Measurements from ENCODE around the gene WASHC2C.
"Not testable (repeated sequence)": the region's sequence is repeated elsewhere in the genome, so short reads cannot be mapped to it uniquely, and the experiment has no call there.

WASHC2C gene

GRCh38 chr10:45763037-45763436 is 36.0 kb downstream of the WASHC2C start:
- DNase-seq: not testable (repeated sequence)

- DNase-seq: not testable (repeated sequence)
Observed at GRCh38 chr10:45768334-45768733, 41.3 kb downstream of the WASHC2C start.

GRCh38 chr10:45771757-45772461 is 44.8 kb downstream of the WASHC2C start:
- not testable (repeated sequence) for DNase-seq

- DNase-seq: not testable (repeated sequence)
Observed at GRCh38 chr10:45786217-45786616, 59.2 kb downstream of the WASHC2C start.

- not testable (repeated sequence) for DNase-seq
Observed at GRCh38 chr10:45787212-45787741, 60.2 kb downstream of the WASHC2C start.

GRCh38 chr10:45789991-45790390 is 62.9 kb downstream of the WASHC2C start:
- not testable (repeated sequence) for DNase-seq

- not testable (repeated sequence) for DNase-seq
Observed at GRCh38 chr10:45790694-45791426, 63.8 kb downstream of the WASHC2C start.

- not testable (repeated sequence) for DNase-seq
Observed at GRCh38 chr10:45794761-45795160, 67.7 kb downstream of the WASHC2C start.

GRCh38 chr10:45803060-45804010 is 76.3 kb downstream of the WASHC2C start:
- not testable (repeated sequence) for DNase-seq

- not testable (repeated sequence) for DNase-seq
Observed at GRCh38 chr10:45804996-45805395, 77.9 kb downstream of the WASHC2C start.

GRCh38 chr10:45809837-45810236 is 82.8 kb downstream of the WASHC2C start:
- peak; percentile 42 for DNase-seq

GRCh38 chr10:45811075-45811474 is 84.0 kb downstream of the WASHC2C start:
- DNase-seq: no peak

GRCh38 chr10:45812959-45813358 is 85.9 kb downstream of the WASHC2C start:
- not testable (repeated sequence) for DNase-seq

GRCh38 chr10:45814146-45814545 is 87.1 kb downstream of the WASHC2C start:
- DNase-seq: not testable (repeated sequence)

- DNase-seq: no peak
Observed at GRCh38 chr10:45817130-45817859, 90.2 kb downstream of the WASHC2C start.

GRCh38 chr10:45817912-45818311 is 90.8 kb downstream of the WASHC2C start:
- DNase-seq: no peak

GRCh38 chr10:45819552-45819951 is 92.5 kb downstream of the WASHC2C start:
- no peak for DNase-seq

- DNase-seq: not testable (repeated sequence)
Observed at GRCh38 chr10:45820107-45820830, 93.2 kb downstream of the WASHC2C start.

GRCh38 chr10:45822918-45823317 is 95.9 kb downstream of the WASHC2C start:
- not testable (repeated sequence) for DNase-seq
